AG09309 (cell line): Measurements from ENCODE around the gene ACBD3.

Experiments used
- DNase-seq: peaks from one replicate; pipeline ENCODE4 v3.0.0-alpha.2; 2010; ENCODE audit warnings: low read depth
- H3K4me3 ChIP-seq: 2 replicates; pipeline ENCODE4 v1.5.1; 2011; ENCODE audit warnings: mild to moderate bottlenecking, low read depth, low read length, moderate library complexity; ENCODE audit not compliant: control insufficient read depth
- TF ChIP-seq, protein P1 (sequence below): IDR thresholded peaks from 2 replicates; pipeline ENCODE4 v1.5.1; 2011; ENCODE audit warnings: mild to moderate bottlenecking, low read depth, low read length, inconsistent platforms; ENCODE audit not compliant: insufficient read depth, control insufficient read depth; ENCODE audit errors: missing control alignments

ACBD3 gene

DNA sequence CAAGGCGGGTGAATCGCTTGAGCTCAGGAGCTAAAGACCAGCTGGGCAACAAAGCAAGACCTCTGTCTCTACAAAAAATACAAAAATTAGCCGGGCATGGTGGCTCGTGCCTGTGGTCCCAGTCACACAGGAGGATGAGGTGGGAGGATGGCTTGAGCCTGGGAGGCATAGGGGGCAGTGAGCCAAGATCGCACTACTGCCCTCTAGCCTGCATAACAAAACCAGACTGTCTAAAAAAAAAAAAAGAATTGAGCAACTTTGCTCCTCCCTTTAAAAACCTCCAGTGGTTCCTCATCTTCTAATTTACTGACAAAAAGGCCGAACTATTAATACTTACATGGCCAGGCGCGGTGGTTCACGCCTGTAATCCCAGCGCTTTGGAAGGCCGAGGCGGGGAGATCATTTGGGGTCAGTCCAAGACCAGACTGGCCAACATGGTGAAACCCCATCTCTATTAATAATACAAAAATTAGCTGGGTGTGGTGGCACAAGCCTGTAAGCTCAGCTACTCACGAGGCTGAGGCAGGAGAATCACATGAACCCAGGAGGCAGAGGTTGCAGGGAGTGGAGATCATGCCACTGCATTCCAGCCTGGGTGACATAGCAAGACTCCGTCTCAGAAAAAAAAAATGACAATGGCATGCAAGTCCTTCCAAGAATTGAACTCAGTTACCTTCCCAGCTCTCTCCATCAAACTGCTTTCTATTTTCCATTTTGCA, 4.4 kb downstream of the ACBD3 start:
- DNase-seq = peak; percentile 14
- H3K4me3 ChIP-seq = no peak overlapping the region
- TF ChIP-seq, protein P1, sequence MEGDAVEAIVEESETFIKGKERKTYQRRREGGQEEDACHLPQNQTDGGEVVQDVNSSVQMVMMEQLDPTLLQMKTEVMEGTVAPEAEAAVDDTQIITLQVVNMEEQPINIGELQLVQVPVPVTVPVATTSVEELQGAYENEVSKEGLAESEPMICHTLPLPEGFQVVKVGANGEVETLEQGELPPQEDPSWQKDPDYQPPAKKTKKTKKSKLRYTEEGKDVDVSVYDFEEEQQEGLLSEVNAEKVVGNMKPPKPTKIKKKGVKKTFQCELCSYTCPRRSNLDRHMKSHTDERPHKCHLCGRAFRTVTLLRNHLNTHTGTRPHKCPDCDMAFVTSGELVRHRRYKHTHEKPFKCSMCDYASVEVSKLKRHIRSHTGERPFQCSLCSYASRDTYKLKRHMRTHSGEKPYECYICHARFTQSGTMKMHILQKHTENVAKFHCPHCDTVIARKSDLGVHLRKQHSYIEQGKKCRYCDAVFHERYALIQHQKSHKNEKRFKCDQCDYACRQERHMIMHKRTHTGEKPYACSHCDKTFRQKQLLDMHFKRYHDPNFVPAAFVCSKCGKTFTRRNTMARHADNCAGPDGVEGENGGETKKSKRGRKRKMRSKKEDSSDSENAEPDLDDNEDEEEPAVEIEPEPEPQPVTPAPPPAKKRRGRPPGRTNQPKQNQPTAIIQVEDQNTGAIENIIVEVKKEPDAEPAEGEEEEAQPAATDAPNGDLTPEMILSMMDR = peak; percentile 46

DNA sequence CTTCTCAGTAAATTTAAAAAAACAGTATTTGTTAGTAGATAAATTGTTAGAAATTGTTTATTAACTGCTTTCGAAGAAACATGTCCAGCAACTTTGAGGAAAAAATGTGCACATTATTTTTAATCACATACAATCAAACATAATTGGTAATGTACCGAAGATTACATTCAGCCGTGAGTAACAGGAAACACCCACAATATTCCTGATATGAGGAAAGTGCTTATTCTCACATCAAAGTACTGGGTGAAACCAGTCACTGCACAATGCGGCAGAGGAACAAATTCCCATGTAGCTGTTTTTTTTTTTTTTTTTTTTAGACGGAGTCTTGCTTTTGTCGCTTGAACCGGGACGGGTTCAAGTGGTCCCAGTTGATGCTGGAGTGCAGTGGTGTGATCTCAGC, 9.7 kb downstream of the ACBD3 start:
- no peak overlapping the region for H3K4me3 ChIP-seq
- no peak for DNase-seq
- TF ChIP-seq, protein P1 = no peak

DNA sequence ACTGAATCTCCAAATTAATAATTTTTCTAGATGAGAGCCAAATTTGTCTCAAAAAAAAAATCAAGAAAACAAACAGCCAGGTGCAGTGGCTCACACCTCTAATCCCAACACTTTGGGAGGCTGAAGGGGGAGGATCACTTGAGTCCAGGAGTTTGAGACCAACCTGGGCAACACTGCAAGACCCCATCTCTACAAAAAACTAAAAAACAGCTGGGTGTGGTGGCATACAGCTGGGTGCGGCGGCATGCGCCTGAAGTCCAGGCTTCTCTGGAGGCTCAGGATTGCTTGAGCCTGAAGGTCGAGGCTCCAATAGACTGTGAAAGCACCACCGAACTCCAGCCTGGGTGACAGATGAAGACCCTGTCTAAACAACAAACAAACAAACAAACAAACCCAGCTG, 14.0 kb downstream of the ACBD3 start:
- TF ChIP-seq, protein P1 = no peak
- no peak overlapping the region for H3K4me3 ChIP-seq
- no peak for DNase-seq

DNA sequence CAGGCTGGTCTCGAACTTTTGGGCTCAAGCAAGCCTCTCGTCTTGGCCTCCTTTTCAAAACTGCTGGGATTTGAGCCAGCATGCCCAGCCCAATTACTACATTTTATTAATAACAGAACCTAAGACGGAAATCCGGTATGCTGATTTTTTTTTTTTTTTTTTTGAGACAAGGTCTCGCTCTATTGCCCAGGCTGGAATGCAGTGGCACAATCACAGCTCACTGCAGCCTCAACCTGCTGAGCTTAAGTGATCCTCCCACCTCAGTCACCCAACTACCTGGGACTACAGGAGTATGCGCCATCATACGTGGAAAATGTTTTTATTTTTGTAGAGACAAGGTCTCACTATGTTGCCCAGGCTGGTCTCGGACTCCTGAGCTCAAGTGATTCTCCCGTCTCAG, 20.2 kb downstream of the ACBD3 start:
- TF ChIP-seq, protein P1 = no peak
- DNase-seq = no peak
- H3K4me3 ChIP-seq = no peak overlapping the region

DNA sequence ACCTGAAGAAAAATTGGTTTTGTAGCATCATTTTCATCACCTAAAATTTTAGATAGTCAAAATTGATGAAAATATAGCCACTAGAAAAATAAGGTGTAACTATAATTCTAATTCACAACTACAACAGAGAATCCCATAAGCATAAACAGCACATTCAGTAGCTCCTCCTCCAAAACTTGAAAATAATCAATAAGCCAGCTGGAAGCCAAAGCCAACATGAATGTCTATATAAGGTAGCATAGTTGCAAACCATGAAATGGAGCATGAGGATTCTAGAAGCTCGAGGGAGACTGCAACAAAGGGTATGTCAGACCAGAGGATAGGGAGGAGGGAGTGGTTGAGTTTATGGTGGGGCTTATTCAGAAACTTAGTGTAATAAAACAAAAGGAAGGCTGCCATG, 22.4 kb downstream of the ACBD3 start:
- DNase-seq = no peak
- no peak overlapping the region for H3K4me3 ChIP-seq
- TF ChIP-seq, protein P1 = no peak

DNA sequence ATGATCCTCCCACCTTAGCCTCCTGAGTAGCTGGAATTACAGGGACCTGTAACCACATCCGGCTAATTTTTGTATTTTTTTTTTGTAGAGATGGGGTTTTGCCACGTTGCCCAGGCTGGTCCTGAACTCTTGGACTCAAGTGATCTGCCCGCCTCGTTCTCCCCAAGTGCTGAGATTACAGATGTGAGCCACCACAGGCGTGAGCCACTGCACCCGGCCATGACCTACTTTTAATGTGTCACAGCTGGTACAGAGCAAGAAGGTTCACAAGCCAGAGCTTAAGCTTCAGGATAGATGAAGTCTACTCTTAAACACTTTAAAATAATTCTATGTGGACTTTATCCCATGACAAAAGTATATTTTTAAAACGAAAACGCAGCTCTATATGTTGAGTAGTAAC, 23.6 kb downstream of the ACBD3 start:
- no peak for DNase-seq
- TF ChIP-seq, protein P1 = no peak
- no peak overlapping the region for H3K4me3 ChIP-seq

DNA sequence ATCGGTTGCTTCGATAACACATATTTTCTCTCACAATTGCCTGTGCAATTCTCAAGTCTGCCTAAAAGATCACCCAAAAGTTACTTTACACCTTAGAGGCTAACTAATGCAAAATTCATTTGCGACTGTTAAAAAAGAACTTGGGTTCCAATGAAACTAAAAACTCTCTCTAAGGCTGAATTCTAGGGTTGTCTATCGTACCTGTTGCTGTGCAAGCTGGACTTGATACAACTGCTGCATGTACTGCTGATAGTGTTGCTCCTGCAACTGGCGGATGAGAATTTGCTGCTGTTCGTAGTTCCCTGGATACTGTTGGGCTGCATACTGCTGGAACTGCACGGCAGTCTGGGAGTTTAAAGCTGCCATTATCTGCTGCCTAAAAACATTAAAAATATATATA, 27.6 kb downstream of the ACBD3 start:
- TF ChIP-seq, protein P1 = no peak
- DNase-seq = no peak
- no peak overlapping the region for H3K4me3 ChIP-seq
